HepG2 (cell line): ENCODE data around the gene SHLD1. TPM values are rescaled to one million over a fixed set of nuclear protein-coding genes. Genes with fewer than 3 reads are reported as not detected.
A peak's percentile ranks its signal among the peaks of the same experiment; 100 is the strongest.

Experiments used
- ARNTL ChIP-seq: sonication (generic); formaldehyde crosslinking; IDR thresholded peaks from 2 replicates; pipeline ENCODE4 v1.4.0; 2020; ENCODE audit warnings: mild to moderate bottlenecking, missing genetic modification reagents
- BCL6 ChIP-seq: IDR thresholded peaks from 2 replicates; pipeline ENCODE4 v1.6.1; 2016; ENCODE audit warnings: missing genetic modification reagents, missing compliant biosample characterization
- ERF ChIP-seq: IDR thresholded peaks from 2 replicates; pipeline ENCODE4 v1.6.1; 2018; ENCODE audit warnings: missing biosample characterization, missing genetic modification reagents
- FOXC1 ChIP-seq: sonication (generic); formaldehyde crosslinking; IDR thresholded peaks from 2 replicates; pipeline ENCODE4 v1.8.0; 2022; ENCODE audit warnings: mild to moderate bottlenecking, missing genetic modification reagents, borderline replicate concordance
- GTF3A ChIP-seq: sonication (generic); formaldehyde crosslinking; conservative IDR thresholded peaks from 2 replicates; pipeline ENCODE4 v1.4.0; 2020; ENCODE audit warnings: mild to moderate bottlenecking, missing genetic modification reagents
- HMG20B ChIP-seq: conservative IDR thresholded peaks from 2 replicates; pipeline ENCODE4 v1.6.1; 2016; ENCODE audit warnings: missing genetic modification reagents, missing compliant biosample characterization
- KLF15 ChIP-seq: sonication (generic); formaldehyde crosslinking; IDR thresholded peaks from 2 replicates; pipeline ENCODE4 v1.8.1; 2023; ENCODE audit warnings: borderline replicate concordance, mild to moderate bottlenecking, inconsistent platforms, missing genetic modification reagents, mixed read lengths
- LCORL ChIP-seq, 2 experiments: fragments of 450-650 bp in 1 of 2; sonication (generic) in 1 of 2; formaldehyde crosslinking in 1 of 2; IDR thresholded peaks; 2 replicates each; pipeline versions ENCODE4 v1.5.0 to v1.6.1; 2017 to 2020; ENCODE audit warnings: antibody characterized with exemption in 1 of 2, missing genetic modification reagents in 1 of 2
- MTA1 ChIP-seq: sonication (generic); formaldehyde crosslinking; IDR thresholded peaks from 2 replicates; pipeline ENCODE4 v1.4.0; 2020; ENCODE audit warnings: missing genetic modification reagents, mild to moderate bottlenecking, borderline replicate concordance
- NPAS2 ChIP-seq: sonication (generic); formaldehyde crosslinking; IDR thresholded peaks from 2 replicates; pipeline ENCODE4 v1.8.0; 2022; ENCODE audit warnings: mild to moderate bottlenecking, missing genetic modification reagents, borderline replicate concordance
- POLR2AphosphoS5 ChIP-seq: IDR thresholded peaks from 2 replicates; pipeline ENCODE4 v1.6.1; 2012; ENCODE audit warnings: low read depth, low read length
- PRPF4 ChIP-seq: fragments of 200-400 bp; formaldehyde crosslinking; IDR thresholded peaks from 2 replicates; pipeline ENCODE4 v1.6.1; 2016; ENCODE audit warnings: low read length, low read depth; ENCODE audit not compliant: poor library complexity, severe bottlenecking
- RARA ChIP-seq: IDR thresholded peaks from 2 replicates; pipeline ENCODE4 v1.6.1; 2016; ENCODE audit warnings: missing genetic modification reagents, missing compliant biosample characterization
- REPIN1 ChIP-seq: sonication (generic); formaldehyde crosslinking; IDR thresholded peaks from 2 replicates; pipeline ENCODE4 v1.8.0; 2022; ENCODE audit warnings: missing genetic modification reagents, low read depth, mild to moderate bottlenecking, borderline replicate concordance
- RORA ChIP-seq: sonication (generic); formaldehyde crosslinking; IDR thresholded peaks from 2 replicates; pipeline ENCODE4 v1.5.0; 2020; ENCODE audit warnings: mild to moderate bottlenecking, missing genetic modification reagents, moderate library complexity
- SAP130 ChIP-seq: IDR thresholded peaks from 2 replicates; pipeline ENCODE4 v1.6.1; 2016; ENCODE audit warnings: low read depth
- SP2 ChIP-seq: sonication (generic); formaldehyde crosslinking; IDR thresholded peaks from 2 replicates; pipeline ENCODE4 v1.5.1; 2020; ENCODE audit warnings: mild to moderate bottlenecking, missing genetic modification reagents
- TBP ChIP-seq: sonication (generic); formaldehyde crosslinking; IDR thresholded peaks from 2 replicates; pipeline ENCODE4 v1.5.0; 2020; ENCODE audit warnings: missing genetic modification reagents
- YEATS4 ChIP-seq: sonication (generic); formaldehyde crosslinking; IDR thresholded peaks from 2 replicates; pipeline ENCODE4 v1.4.0; 2020; ENCODE audit warnings: missing genetic modification reagents, borderline replicate concordance
- ZMYM2 ChIP-seq: sonication (generic); formaldehyde crosslinking; IDR thresholded peaks from 2 replicates; pipeline ENCODE4 v1.8.0; 2022; ENCODE audit warnings: mild to moderate bottlenecking, missing genetic modification reagents
- ZNF207 ChIP-seq: fragments of 450-650 bp; IDR thresholded peaks from 2 replicates; pipeline ENCODE4 v1.6.1; 2016; ENCODE audit warnings: antibody characterized with exemption, borderline replicate concordance
- ZNF234 ChIP-seq: sonication (generic); formaldehyde crosslinking; conservative IDR thresholded peaks from 2 replicates; pipeline ENCODE4 v1.5.1; 2020; ENCODE audit warnings: mild to moderate bottlenecking, missing genetic modification reagents
- ZNF563 ChIP-seq: sonication (generic); formaldehyde crosslinking; IDR thresholded peaks from 2 replicates; pipeline ENCODE4 v1.8.0; 2022; ENCODE audit warnings: mild to moderate bottlenecking, moderate library complexity, missing genetic modification reagents
- ZNF616 ChIP-seq: sonication (generic); formaldehyde crosslinking; IDR thresholded peaks from 2 replicates; pipeline ENCODE4 v1.5.0; 2020; ENCODE audit warnings: low read depth, mild to moderate bottlenecking, missing genetic modification reagents
- ZNF713 ChIP-seq: sonication (generic); formaldehyde crosslinking; IDR thresholded peaks from 2 replicates; pipeline ENCODE4 v1.4.0; 2020; ENCODE audit warnings: mild to moderate bottlenecking, missing genetic modification reagents
- ZNF775 ChIP-seq: sonication (generic); formaldehyde crosslinking; IDR thresholded peaks from 2 replicates; pipeline ENCODE4 v1.4.0; 2020; ENCODE audit warnings: missing genetic modification reagents, mild to moderate bottlenecking, moderate library complexity, borderline replicate concordance
- ZNF839 ChIP-seq: sonication (generic); formaldehyde crosslinking; IDR thresholded peaks from 2 replicates; pipeline ENCODE4 v1.4.0; 2020; ENCODE audit warnings: missing genetic modification reagents, mild to moderate bottlenecking, borderline replicate concordance
- ZNF879 ChIP-seq: sonication (generic); formaldehyde crosslinking; IDR thresholded peaks from 2 replicates; pipeline ENCODE4 v1.8.1; 2023; ENCODE audit warnings: missing genetic modification reagents
- polyA plus RNA-seq, 8 experiments: library from polyadenylated mRNA; depleted of rRNA in 3 of 8; stranded (reverse) in 7 of 8; unstranded in 1 of 8; fragments of >200 nt; fragmentation: Illumina TruSeq in 4 of 8; extraction: Trizol in 4 of 8; gene quantifications; 2 replicates each; pipeline versions ENCODE4 v1.2.1 to v1.2.3, GENCODE V29; 2011 to 2016; ENCODE audit warnings: low read depth in 4 of 8, missing spikeins in 1 of 8, mixed read lengths in 1 of 8; ENCODE audit not compliant: insufficient read depth in 1 of 8
- total RNA-seq, 5 experiments: library from RNA; depleted of rRNA; stranded (reverse); fragments of >200 nt; fragmentation: Illumina TruSeq; extraction: Trizol; gene quantifications; 2 replicates each; pipeline ENCODE4 v1.2.3, GENCODE V29; 2016; ENCODE audit warnings: low read depth in 1 of 5
- TF ChIP-seq, protein P1 (sequence below): sonication (generic); formaldehyde crosslinking; IDR thresholded peaks from 2 replicates; pipeline ENCODE4 v1.4.0; 2020; ENCODE audit warnings: missing genetic modification reagents, borderline replicate concordance
- TF ChIP-seq, protein P2 (sequence below): sonication (generic); formaldehyde crosslinking; IDR thresholded peaks from 2 replicates; pipeline ENCODE4 v1.4.0; 2020; ENCODE audit warnings: missing genetic modification reagents

Gene SHLD1
- total and polyA plus RNA-seq, 2 of the 13 experiments (the other 11 are each of a cell fraction or from before 2014, with no cell fraction given): 8.9 to 10.0 TPM

DNA sequence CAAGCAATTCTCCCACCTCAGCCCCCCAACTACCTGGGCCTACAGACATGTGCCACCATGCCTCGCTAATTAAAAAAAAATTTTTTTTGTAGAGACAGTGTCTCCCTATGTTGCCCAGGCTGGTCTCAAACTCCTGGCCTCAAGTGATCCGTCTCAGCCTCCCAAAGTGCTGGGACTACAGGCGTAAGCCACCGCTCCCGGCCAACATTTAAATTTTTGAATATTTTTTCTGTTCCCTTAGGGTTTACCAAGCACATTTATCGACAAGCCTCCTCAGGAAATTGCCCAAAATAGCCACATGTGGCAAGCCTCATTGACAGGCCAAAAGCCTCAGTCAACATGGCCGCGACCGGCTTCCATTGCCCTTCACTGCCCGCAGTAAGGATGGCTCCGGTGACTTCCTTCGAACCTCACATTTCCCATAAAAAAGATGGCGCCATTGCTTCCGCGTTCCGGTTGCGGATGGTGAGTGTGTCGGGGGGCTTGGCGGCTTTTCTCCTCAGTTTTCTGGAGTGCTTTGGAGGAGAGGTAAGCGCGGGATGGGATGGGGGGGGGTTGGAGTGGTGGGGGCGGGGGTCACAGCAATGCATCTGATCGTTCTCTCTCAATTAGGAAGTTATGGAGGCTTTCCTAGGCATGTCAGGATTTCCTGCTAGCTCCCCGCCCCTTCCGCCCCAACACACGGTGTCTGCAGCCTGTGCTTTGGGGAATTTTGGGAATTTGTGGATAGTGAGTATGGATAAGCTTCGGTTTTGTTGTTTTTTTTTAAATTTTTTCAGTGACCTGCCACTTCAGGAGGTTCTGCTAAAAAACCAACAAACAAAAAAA, at the start of gene SHLD1 (continued):
- TF ChIP-seq GTF3A (CRISPR knock-in tag): no peak
- no peak; the same call in 1 of the 2 replicates for TF ChIP-seq FOXC1
- TF ChIP-seq ZNF616: 0 out of 2 replicates have a peak, but pooled peaks have one; percentile 66
- peak; percentile 74 for TF ChIP-seq SP2 (CRISPR knock-in tag)
- TF ChIP-seq RARA (CRISPR knock-in tag): peak; percentile 54
- peak; percentile 72 for TF ChIP-seq POLR2AphosphoS5
- TF ChIP-seq, protein P1, sequence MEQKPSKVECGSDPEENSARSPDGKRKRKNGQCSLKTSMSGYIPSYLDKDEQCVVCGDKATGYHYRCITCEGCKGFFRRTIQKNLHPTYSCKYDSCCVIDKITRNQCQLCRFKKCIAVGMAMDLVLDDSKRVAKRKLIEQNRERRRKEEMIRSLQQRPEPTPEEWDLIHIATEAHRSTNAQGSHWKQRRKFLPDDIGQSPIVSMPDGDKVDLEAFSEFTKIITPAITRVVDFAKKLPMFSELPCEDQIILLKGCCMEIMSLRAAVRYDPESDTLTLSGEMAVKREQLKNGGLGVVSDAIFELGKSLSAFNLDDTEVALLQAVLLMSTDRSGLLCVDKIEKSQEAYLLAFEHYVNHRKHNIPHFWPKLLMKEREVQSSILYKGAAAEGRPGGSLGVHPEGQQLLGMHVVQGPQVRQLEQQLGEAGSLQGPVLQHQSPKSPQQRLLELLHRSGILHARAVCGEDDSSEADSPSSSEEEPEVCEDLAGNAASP (CRISPR knock-in tag): peak; percentile 15; the same call in 1 of the 2 replicates
- peak; percentile 45; the same call in 1 of the 2 replicates for TF ChIP-seq ZNF563
- TF ChIP-seq ZNF879: no peak
- TF ChIP-seq RORA (CRISPR knock-in tag): no peak
- TF ChIP-seq BCL6: peak; percentile 49; the same call in 1 of the 2 replicates
- no peak for TF ChIP-seq REPIN1 (CRISPR knock-in tag)
- peak; percentile 87 for TF ChIP-seq ERF (CRISPR knock-in tag)
- peak; percentile 77; the same call in 1 of the 2 replicates for TF ChIP-seq LCORL (IDR thresholded peaks at IDR 0.05)
- no peak; the same call in 1 of the 2 replicates for TF ChIP-seq LCORL (CRISPR knock-in tag; IDR thresholded peaks at IDR 0.05)
- no peak for TF ChIP-seq YEATS4 (CRISPR knock-in tag)
- TF ChIP-seq ZNF775 (CRISPR knock-in tag): no peak
- no peak for TF ChIP-seq HMG20B
- no peak for TF ChIP-seq MTA1
- TF ChIP-seq ZMYM2 (CRISPR knock-in tag): peak; percentile 75; the same call in 1 of the 2 replicates
- TF ChIP-seq ZNF234: no peak
- peak; percentile 72; the same call in 1 of the 2 replicates for TF ChIP-seq SAP130 (CRISPR knock-in tag)
- TF ChIP-seq ZNF713: 0 out of 2 replicates have a peak, but pooled peaks have one; percentile 53
- no peak for TF ChIP-seq NPAS2 (CRISPR knock-in tag)
- no peak for TF ChIP-seq ZNF207
- no peak for TF ChIP-seq TBP (CRISPR knock-in tag)
- TF ChIP-seq ARNTL (CRISPR knock-in tag): no peak
- 0 out of 2 replicates have a peak, but pooled peaks have one; percentile 67 for TF ChIP-seq ZNF839 (CRISPR knock-in tag)
- TF ChIP-seq KLF15 (CRISPR knock-in tag): no peak
- TF ChIP-seq, protein P2, sequence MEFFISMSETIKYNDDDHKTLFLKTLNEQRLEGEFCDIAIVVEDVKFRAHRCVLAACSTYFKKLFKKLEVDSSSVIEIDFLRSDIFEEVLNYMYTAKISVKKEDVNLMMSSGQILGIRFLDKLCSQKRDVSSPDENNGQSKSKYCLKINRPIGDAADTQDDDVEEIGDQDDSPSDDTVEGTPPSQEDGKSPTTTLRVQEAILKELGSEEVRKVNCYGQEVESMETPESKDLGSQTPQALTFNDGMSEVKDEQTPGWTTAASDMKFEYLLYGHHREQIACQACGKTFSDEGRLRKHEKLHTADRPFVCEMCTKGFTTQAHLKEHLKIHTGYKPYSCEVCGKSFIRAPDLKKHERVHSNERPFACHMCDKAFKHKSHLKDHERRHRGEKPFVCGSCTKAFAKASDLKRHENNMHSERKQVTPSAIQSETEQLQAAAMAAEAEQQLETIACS: no peak
- no peak for TF ChIP-seq PRPF4
